Sigmoid colon (tissue), 7 donors: Measurements from ENCODE around the gene ADAMTS10. TPM values are rescaled to one million over a fixed set of nuclear protein-coding genes. Genes with fewer than 3 reads are reported as not detected.

Experiments used
- DNase-seq: peaks from one replicate; pipeline ENCODE4 v3.0.0-alpha.2; 2019
- H3K27ac ChIP-seq, 4 donors: fragments of 200-600 bp; sonication (generic); one replicate each; pipeline ENCODE4 v1.5.1; 2016 to 2019; ENCODE audit warnings: mild to moderate bottlenecking in 1 of 4
- H3K27me3 ChIP-seq, 3 donors: fragments of 200-600 bp; sonication (generic); one replicate each; pipeline ENCODE4 v1.5.1; 2019; ENCODE audit warnings: mild to moderate bottlenecking in 1 of 3
- H3K36me3 ChIP-seq, 4 donors: fragments of 200-600 bp; sonication (generic); one replicate each; pipeline ENCODE4 v1.5.1; 2016 to 2019
- H3K4me1 ChIP-seq, 4 donors: fragments of 200-600 bp; sonication (generic); one replicate each; pipeline ENCODE4 v1.5.1; 2017 to 2019
- H3K4me3 ChIP-seq, 4 donors: fragments of 200-600 bp; sonication (generic); one replicate each; pipeline ENCODE4 v1.5.1; 2017 to 2019; ENCODE audit warnings: mild to moderate bottlenecking in 2 of 4, moderate library complexity in 1 of 4
- H3K9me3 ChIP-seq, 4 donors: fragments of 200-600 bp in 3 of 4; sonication (generic) in 3 of 4; one replicate each; pipeline versions ENCODE4 v1.5.1 to v1.6.1; 2013 to 2019
- CTCF ChIP-seq, 4 experiments: fragments of 450-650 bp in 3 of 4; fragments of 200-600 bp in 1 of 4; IDR thresholded peaks; one replicate each; pipeline ENCODE4 v1.5.1; 2016 to 2019; ENCODE audit warnings: antibody characterized with exemption in 4 of 4, mild to moderate bottlenecking in 3 of 4, moderate library complexity in 2 of 4
- EP300 ChIP-seq, 4 donors: sonication (generic); formaldehyde crosslinking; IDR thresholded peaks; one replicate each; pipeline ENCODE4 v1.6.1; 2017; ENCODE audit warnings: antibody characterized with exemption in 4 of 4
- POLR2A ChIP-seq, 2 donors: fragments of 450-650 bp; IDR thresholded peaks; one replicate each; pipeline ENCODE4 v1.6.1; 2016; ENCODE audit warnings: antibody characterized with exemption in 2 of 2, mild to moderate bottlenecking in 2 of 2, moderate library complexity in 2 of 2
- POLR2AphosphoS5 ChIP-seq, 4 donors: sonication (generic); formaldehyde crosslinking; IDR thresholded peaks; one replicate each; pipeline ENCODE4 v1.6.1; 2017; ENCODE audit warnings: antibody characterized with exemption in 4 of 4
- WGBS, 2 donors: extraction: QIAGEN DNeasy Blood & Tissue Kit; methylation state at CpG; one replicate each; pipeline ENCODE4 v1.1.7; 2013; 5-methylcytosine and 5-hydroxymethylcytosine counted together
- intact Hi-C: fragments of 100-400 bp; cut with DNase I; formaldehyde crosslinking; loops from one replicate; pipeline ENCODE4 v1.15.1; 2023
- polyA plus RNA-seq, 3 donors: library from polyadenylated mRNA; stranded (reverse); fragments of 200-250 nt; gene quantifications; one replicate each; pipeline ENCODE4 v1.2.3, GENCODE V29; 2013
- total RNA-seq, 4 donors: library from RNA; depleted of rRNA; stranded (reverse); fragments of >200 nt; gene quantifications; one replicate each; pipeline ENCODE4 v1.1.0, GENCODE V29; 2016
- donor health status: healthy with polysubstance abuse.
- donor health status: Bipolar disorder and iron deficiency.
- donor health status: healthy.

The ADAMTS10 gene
- total and polyA plus RNA-seq, 7 donors, result 1.2 to 90.6 (median 21.1) TPM; not detected in 1

- Histone ChIP-seq H3K27ac (no peak overlapping the region), H3K4me3 (no peak overlapping the region), H3K36me3 (no peaks in the 10 kb centered on the region), H3K9me3 (no peaks in the 10 kb centered on the region), H3K4me1 (peaks cover 0 to 15% (median 4%) of the 10 kb centered on the region in 4 donors), H3K27me3 (peaks cover 0 to 9% (median 0%) of the 10 kb centered on the region in 3 donors)
- TF ChIP-seq CTCF (IDR thresholded peaks at IDR 0.05) (peak in 3 of 4 experiments; percentile 23 to 50 (median 42)), EP300 (IDR thresholded peaks at IDR 0.05) (no peak), POLR2A (IDR thresholded peaks at IDR 0.05) (no peak)
- intact Hi-C loops, result loop anchor here (2.0 kb wide), 1 partner anchor 61 kb away; no protein-coding TSS in a partner anchor
- WGBS, 2 donors, result 51 to 53% methylated on average over 4 of the region's 4 CpGs
- DNase-seq, result no peak
These were observed 31.5 kb upstream of the ADAMTS10 start for GRCh38 chr19:8641908-8642547.

- Histone ChIP-seq H3K4me1 (peaks cover 0 to 15% (median 4%) of the 10 kb centered on the region in 4 donors), H3K27ac (no peak overlapping the region), H3K27me3 (peaks cover 0 to 3% (median 0%) of the 10 kb centered on the region in 3 donors), H3K4me3 (no peak overlapping the region), H3K9me3 (no peaks in the 10 kb centered on the region), H3K36me3 (no peaks in the 10 kb centered on the region)
- DNase-seq, result no peak
- WGBS, 2 donors, result 93 to 96% methylated on average over 2 of the region's 2 CpGs
- intact Hi-C loops, result no loop called here
- TF ChIP-seq POLR2AphosphoS5 (IDR thresholded peaks at IDR 0.05) (no peak), EP300 (IDR thresholded peaks at IDR 0.05) (no peak), POLR2A (IDR thresholded peaks at IDR 0.05) (no peak), CTCF (IDR thresholded peaks at IDR 0.05) (no peak)
These were observed 30.8 kb upstream of the ADAMTS10 start for GRCh38 chr19:8641221-8641907.

GRCh38 chr19:8640402-8641004, 30.0 kb upstream of the ADAMTS10 start:
- TF ChIP-seq CTCF (IDR thresholded peaks at IDR 0.05) (no peak), POLR2AphosphoS5 (IDR thresholded peaks at IDR 0.05) (no peak), EP300 (IDR thresholded peaks at IDR 0.05) (no peak), POLR2A (IDR thresholded peaks at IDR 0.05) (no peak)
- Histone ChIP-seq H3K9me3 (no peaks in the 10 kb centered on the region), H3K36me3 (no peaks in the 10 kb centered on the region), H3K4me3 (no peak overlapping the region), H3K27me3 (no peaks in the 10 kb centered on the region), H3K4me1 (peaks cover 0 to 15% (median 4%) of the 10 kb centered on the region in 4 donors), H3K27ac (peak overlapping the region in 2 of 4 donors; percentile 7 to 11)
- intact Hi-C loops, result no loop called here
- 40 to 59% methylated on average over 12 of the region's 12 CpGs for WGBS, 2 donors
- DNase-seq, result peak; percentile 80

- Histone ChIP-seq H3K4me3 (no peak overlapping the region), H3K27me3 (no peaks in the 10 kb centered on the region), H3K9me3 (no peaks in the 10 kb centered on the region), H3K4me1 (peaks cover 0 to 15% (median 4%) of the 10 kb centered on the region in 4 donors), H3K36me3 (no peaks in the 10 kb centered on the region), H3K27ac (peak overlapping the region in 1 of 4 donors; percentile 11)
- intact Hi-C loops, result no loop called here
- WGBS, 2 donors, result 54 to 61% methylated on average over 8 of the region's 8 CpGs
- DNase-seq, result no peak
- no peak for TF ChIP-seq POLR2A (IDR thresholded peaks at IDR 0.05)
- TF ChIP-seq POLR2AphosphoS5 (IDR thresholded peaks at IDR 0.05), result no peak
- TF ChIP-seq CTCF (IDR thresholded peaks at IDR 0.05), result no peak
- TF ChIP-seq EP300 (IDR thresholded peaks at IDR 0.05), result no peak
These were observed 29.4 kb upstream of the ADAMTS10 start for GRCh38 chr19:8639821-8640401.
